Right lobe of liver (tissue), 6 donors: ENCODE data around the gene BMX. TPM values are rescaled to one million over a fixed set of nuclear protein-coding genes. Genes with fewer than 3 reads are reported as not detected.
A peak's percentile ranks its signal among the peaks of the same experiment; 100 is the strongest.

Source experiments
- ATAC-seq, 4 donors: fragments of 200-7000 bp; cut with Tn5 transposase; one replicate each; pipeline ENCODE4 v1.9.1; 2020; ENCODE audit warnings: mild to moderate bottlenecking in 4 of 4, moderate library complexity in 4 of 4
- DNase-seq, 3 donors: peaks; one replicate each; pipeline ENCODE4 v3.0.0-alpha.2; 2020
- H3K27ac ChIP-seq, 3 donors: fragments of 200-600 bp; one replicate each; pipeline ENCODE4 v1.8.0; 2022
- H3K27me3 ChIP-seq, 2 donors: fragments of 200-600 bp; one replicate each; pipeline ENCODE4 v1.8.0; 2022
- H3K36me3 ChIP-seq, 4 donors: fragments of 200-600 bp; sonication (generic) in 1 of 4; one replicate each; pipeline versions ENCODE4 v1.5.1 to v1.8.0; 2017 to 2022; ENCODE audit warnings: control low read depth in 1 of 4
- H3K4me1 ChIP-seq, 4 donors: fragments of 200-600 bp; sonication (generic) in 1 of 4; one replicate each; pipeline versions ENCODE4 v1.5.1 to v1.8.0; 2017 to 2022; ENCODE audit warnings: control low read depth in 1 of 4
- H3K4me3 ChIP-seq, 3 donors: fragments of 200-600 bp; one replicate each; pipeline ENCODE4 v1.8.0; 2022
- H3K9me3 ChIP-seq, 4 donors: fragments of 200-600 bp; sonication (generic) in 1 of 4; one replicate each; pipeline versions ENCODE4 v1.5.1 to v1.8.0; 2017 to 2022; ENCODE audit warnings: control low read depth in 1 of 4
- CTCF ChIP-seq, 4 donors: fragments of 200-600 bp in 3 of 4; fragments of 450-650 bp in 1 of 4; IDR thresholded peaks; one replicate each; pipeline versions ENCODE4 v1.5.1 to v1.8.0; 2016 to 2022; ENCODE audit warnings: antibody characterized with exemption in 4 of 4, mild to moderate bottlenecking in 2 of 4
- POLR2A ChIP-seq: fragments of 450-650 bp; IDR thresholded peaks from one replicate; pipeline ENCODE4 v1.6.1; 2017; ENCODE audit warnings: antibody characterized with exemption, mild to moderate bottlenecking
- WGBS: methylation state at CpG from one replicate; pipeline ENCODE4 v1.1.6; 2018; ENCODE audit warnings: low coverage, low lambda C conversion rate; ENCODE audit not compliant: insufficient coverage; ENCODE audit errors: missing lambda C conversion rate; 5-methylcytosine and 5-hydroxymethylcytosine counted together
- intact Hi-C, 2 donors: fragments of 100-400 bp; cut with DNase I; formaldehyde crosslinking; loops; one replicate each; pipeline versions ENCODE4 v1.11.2 to v1.14.1; 2022
- total RNA-seq, 6 experiments: library from RNA; depleted of rRNA in 2 of 6; stranded (reverse); fragments of >200 nt in 2 of 6; fragmentation: NEBNext Ultra II Directional in 3 of 6; extraction: Animal tissue kit (Norgen Biotek cat#: 25700) in 3 of 6; gene quantifications; one replicate each; pipeline versions ENCODE4 v1.1.0 to v1.2.4, GENCODE V29; 2016 to 2023
- donor health status: DM: no; HTN: yes; CAD: no.
- donor health status: DM: no; HTN: no; CAD: no.
- donor health status: DM: no; HTN: no; CAD: no.
- donor health status: DM: no; HTN: yes; CAD: no.
- donor health status: DM: no; HTN: yes; CAD: no.

The BMX gene
- total RNA-seq, 6 experiments from 2014 or later: 0.33 to 1.7 (median 0.45) TPM

DNA sequence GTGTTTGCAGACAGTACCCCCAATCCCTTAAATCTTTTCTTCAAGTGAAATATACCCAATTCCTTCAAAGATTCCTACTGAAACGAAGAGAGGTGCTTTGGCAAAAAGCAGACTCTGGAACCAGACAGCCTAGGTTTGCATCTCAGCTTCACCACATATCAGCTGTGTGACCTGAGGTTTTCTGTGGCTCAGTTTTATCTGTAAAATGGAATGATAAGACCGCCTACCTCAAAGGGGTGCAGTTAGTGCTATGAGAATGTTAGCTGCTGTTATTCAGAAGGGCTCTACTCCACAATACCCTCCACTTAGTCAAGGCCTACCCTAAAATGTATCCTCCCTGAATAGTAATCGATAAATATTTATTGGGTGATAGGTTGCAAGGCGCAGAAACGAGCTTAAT lies 8.1 kb upstream of the BMX start:
- H3K36me3 ChIP-seq: peaks cover 0 to 3% (median 0%) of the 10 kb centered on the region in 4 donors
- intact Hi-C loops: no loop called here
- ATAC-seq (peak in 1 of 4 donors; percentile 10), DNase-seq (no peak)
- H3K27ac ChIP-seq: peak overlapping the region in 2 of 3 donors; percentile 22 to 61
- H3K27me3 ChIP-seq: no peaks in the 10 kb centered on the region
- no peaks in the 10 kb centered on the region for H3K9me3 ChIP-seq
- peak overlapping the region; percentile 41 to 62 (median 56) for H3K4me3 ChIP-seq
- WGBS: 48% methylated on average over 4 of the region's 5 CpGs
- no peaks in the 10 kb centered on the region for H3K4me1 ChIP-seq
- TF ChIP-seq POLR2A (no peak), CTCF (IDR thresholded peaks at IDR 0.05) (no peak)

GRCh38 chrX:15493118-15493962 lies 7.3 kb upstream of the BMX start, which contains the start of gene PIR:
Gene PIR, minus strand, starts transcription at chrX:15493333. Its CDS starts 2,076 bp downstream, at chrX:15491257.
- ATAC-seq (peak; percentile 99 to 100 (median 100)), DNase-seq (peak; percentile 89 to 95 (median 91))
- intact Hi-C loops: no loop called here
- Histone ChIP-seq H3K4me3 (peak within 1 kb of the TSS; percentile 41 to 62 (median 56)), H3K27ac (peak within 1 kb of the TSS; percentile 22 to 61 (median 31)), H3K9me3 (no peaks in the 10 kb centered on the region), H3K27me3 (no peaks in the 10 kb centered on the region), H3K4me1 (no peaks in the 10 kb centered on the region), H3K36me3 (no peaks in the 10 kb centered on the region)
- TF ChIP-seq POLR2A (peak; percentile 72), CTCF (IDR thresholded peaks at IDR 0.05) (peak; percentile 20 to 31 (median 25))
- WGBS: 26% methylated on average over 28 of the region's 47 CpGs

DNA sequence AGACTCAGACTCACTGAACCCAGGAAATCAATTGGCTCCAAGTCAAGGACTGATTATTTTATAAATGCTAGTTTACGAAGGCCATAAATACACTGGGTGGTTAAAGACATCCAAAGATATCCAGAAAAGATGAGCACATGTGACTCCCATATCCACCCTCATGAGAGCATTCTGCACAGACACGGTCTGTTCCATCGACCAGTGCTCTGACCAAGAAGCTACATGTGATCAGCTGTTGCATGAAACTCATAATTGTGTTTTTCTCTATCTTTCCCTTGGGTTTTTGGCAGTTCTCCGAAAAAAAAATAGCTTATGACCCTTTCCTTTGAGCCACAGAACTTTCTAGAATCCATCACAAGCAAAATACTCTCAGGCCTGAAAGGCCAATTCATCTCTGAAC lies 4.8 kb upstream of the BMX start:
- Histone ChIP-seq H3K27ac (no peak overlapping the region), H3K4me3 (no peak overlapping the region), H3K36me3 (no peaks in the 10 kb centered on the region), H3K27me3 (no peaks in the 10 kb centered on the region), H3K9me3 (no peaks in the 10 kb centered on the region), H3K4me1 (no peaks in the 10 kb centered on the region)
- intact Hi-C loops: no loop called here
- no peak for ATAC-seq
- 61% methylated on average over 4 of the region's 4 CpGs for WGBS
- DNase-seq: no peak
- no peak for TF ChIP-seq POLR2A
- no peak for TF ChIP-seq CTCF (IDR thresholded peaks at IDR 0.05)

- WGBS: 45% methylated on average over 4 of the region's 4 CpGs
- DNase-seq (no peak), ATAC-seq (no peak)
- Histone ChIP-seq H3K9me3 (no peaks in the 10 kb centered on the region), H3K27ac (no peak overlapping the region), H3K4me3 (no peak overlapping the region), H3K36me3 (no peaks in the 10 kb centered on the region), H3K27me3 (no peaks in the 10 kb centered on the region), H3K4me1 (no peaks in the 10 kb centered on the region)
- intact Hi-C loops: no loop called here
- TF ChIP-seq POLR2A (no peak), CTCF (IDR thresholded peaks at IDR 0.05) (no peak)
Observed at GRCh38 chrX:15496824-15497223, 3.8 kb upstream of the BMX start.
